H1 (cell line): ENCODE measurements around the gene TBCB.

Experiments
- ATF3 ChIP-seq: IDR thresholded peaks from 2 replicates; pipeline ENCODE4 v1.6.1; 2011; ENCODE audit warnings: low read depth, mild to moderate bottlenecking, low read length; ENCODE audit not compliant: insufficient read depth
- CTCF ChIP-seq, 3 experiments: IDR thresholded peaks; 1 replicate in 2 of 3; 2 replicates in 1 of 3; pipeline versions ENCODE4 v1.5.1 to v1.6.1; 2011; ENCODE audit warnings: low read length in 3 of 3, mild to moderate bottlenecking in 3 of 3, inconsistent platforms in 2 of 3, low read depth in 1 of 3, moderate library complexity in 1 of 3; ENCODE audit not compliant: insufficient read depth in 1 of 3; ENCODE audit errors: control extremely low read depth in 1 of 3
- EZH2 ChIP-seq: fragments of 200-600 bp; sonication (generic); IDR thresholded peaks from 2 replicates; pipeline ENCODE4 v1.7.1; 2012; ENCODE audit warnings: low read depth, mild to moderate bottlenecking, moderate library complexity, low read length, inconsistent platforms; ENCODE audit not compliant: severe bottlenecking
- MAX ChIP-seq: IDR thresholded peaks from 2 replicates; pipeline ENCODE4 v1.6.1; 2012; ENCODE audit warnings: inconsistent platforms
- RAD21 ChIP-seq, 2 experiments: IDR thresholded peaks in 1 of 2; conservative IDR thresholded peaks in 1 of 2; 2 replicates each; pipeline ENCODE4 v1.6.1; 2011; ENCODE audit warnings: low read depth in 2 of 2, low read length in 2 of 2, improper control_type of control experiment in 1 of 2, inconsistent platforms in 1 of 2, mild to moderate bottlenecking in 1 of 2, moderate library complexity in 1 of 2
- TAF1 ChIP-seq: IDR thresholded peaks from 2 replicates; pipeline ENCODE4 v1.6.1; 2011; ENCODE audit warnings: mild to moderate bottlenecking, low read depth, low read length

GRCh38 chr19:36114721-36115452 is 381 bp upstream of the TBCB start, which contains the start of gene POLR2I:
- TF ChIP-seq CTCF (IDR thresholded peaks at IDR 0.05; ENCODE audit: control extremely low read depth in 1 of 3, insufficient read depth in 1 of 3, low read depth in 1 of 3, low read length in 3 of 3) = no peak
- peak; percentile 98 for TF ChIP-seq MAX
- no peak for TF ChIP-seq EZH2
- peak; percentile 70 for TF ChIP-seq TAF1
- TF ChIP-seq ATF3 = no peak
- TF ChIP-seq RAD21 (IDR thresholded peaks at IDR 0.05 in 1 of 2, conservative IDR thresholded peaks at IDR 0.05 in 1 of 2; ENCODE audit: low read depth in 2 of 2, low read length in 2 of 2) = no peak
